Ectodermal cell (in vitro differentiated cells): Measurements from ENCODE around the gene IHH.

Experiments used
- H3K27ac ChIP-seq: 2 replicates; pipeline ENCODE4 v1.7.0; 2013; ENCODE audit warnings: mild to moderate bottlenecking, low read depth, low read length; ENCODE audit not compliant: insufficient read depth, poor library complexity, severe bottlenecking
- H3K27me3 ChIP-seq: 2 replicates; pipeline ENCODE4 v1.7.0; 2013; ENCODE audit warnings: mild to moderate bottlenecking, low read length; ENCODE audit not compliant: insufficient read depth, control insufficient read depth, poor library complexity, severe bottlenecking
- H3K36me3 ChIP-seq: one replicate; pipeline ENCODE4 v1.7.0; 2013; ENCODE audit warnings: low read length; ENCODE audit not compliant: control insufficient read depth, insufficient read depth
- H3K4me1 ChIP-seq: one replicate; pipeline ENCODE4 v1.7.0; 2013; ENCODE audit warnings: low read length; ENCODE audit not compliant: control insufficient read depth, insufficient read depth
- H3K4me3 ChIP-seq: 2 replicates; pipeline ENCODE4 v1.7.0; 2013; ENCODE audit warnings: low read depth, low read length, control low read depth; ENCODE audit not compliant: insufficient read depth
- H3K9me3 ChIP-seq: 2 replicates; pipeline ENCODE4 v1.7.0; 2013; ENCODE audit warnings: mild to moderate bottlenecking, low read length, moderate library complexity; ENCODE audit not compliant: control insufficient read depth
- WGBS, 2 experiments: methylation state at CpG; one replicate each; pipeline ENCODE4 v1.1.7; 2013; ENCODE audit warnings: missing lambda C conversion rate in 2 of 2; 5-methylcytosine and 5-hydroxymethylcytosine counted together

Gene IHH

GRCh38 chr2:219038600-219038999 lies 22.1 kb downstream of the IHH start:
- Histone ChIP-seq H3K9me3 (no peaks in the 10 kb centered on the region), H3K27me3 (peaks cover 59% of the 10 kb centered on the region), H3K36me3 (no peaks in the 10 kb centered on the region), H3K4me3 (no peak overlapping the region), H3K4me1 (no peaks in the 10 kb centered on the region), H3K27ac (no peak overlapping the region)
- 14 to 16% methylated on average over 1 of the region's 1 CpG for WGBS, 2 experiments

- Histone ChIP-seq H3K27me3 (peaks cover 58% of the 10 kb centered on the region), H3K36me3 (no peaks in the 10 kb centered on the region), H3K4me1 (no peaks in the 10 kb centered on the region), H3K9me3 (no peaks in the 10 kb centered on the region), H3K4me3 (no peak overlapping the region), H3K27ac (no peak overlapping the region)
- WGBS, 2 experiments = 57 to 67% methylated on average over 8 of the region's 8 CpGs
Observed at GRCh38 chr2:219037783-219038499, 22.8 kb downstream of the IHH start.

DNA sequence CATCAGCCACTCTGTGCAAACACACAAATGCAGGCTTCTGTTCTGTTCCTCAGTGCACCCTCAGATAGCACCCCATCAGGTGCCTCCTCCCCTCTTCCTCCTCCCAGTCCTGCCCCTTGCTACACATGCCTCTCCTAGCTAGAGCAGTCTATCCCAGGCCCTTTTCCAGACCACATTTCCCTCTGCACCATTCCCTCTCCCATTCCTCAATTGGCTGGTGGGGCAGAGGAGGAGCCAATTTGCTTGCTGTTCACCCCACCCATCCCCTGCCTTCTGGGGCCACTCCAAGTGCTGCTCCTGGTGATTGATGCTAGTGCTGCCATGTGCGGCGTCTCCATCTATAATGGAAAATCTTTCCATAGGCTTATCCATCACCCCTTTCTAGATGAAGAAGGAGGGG lies 24.8 kb downstream of the IHH start:
- Histone ChIP-seq H3K4me3 (no peak overlapping the region), H3K36me3 (no peaks in the 10 kb centered on the region), H3K9me3 (no peaks in the 10 kb centered on the region), H3K27ac (no peak overlapping the region), H3K27me3 (peaks cover 39% of the 10 kb centered on the region), H3K4me1 (no peaks in the 10 kb centered on the region)
- 87 to 100% methylated on average over 1 to 2 of the region's 2 CpGs for WGBS, 2 experiments

DNA sequence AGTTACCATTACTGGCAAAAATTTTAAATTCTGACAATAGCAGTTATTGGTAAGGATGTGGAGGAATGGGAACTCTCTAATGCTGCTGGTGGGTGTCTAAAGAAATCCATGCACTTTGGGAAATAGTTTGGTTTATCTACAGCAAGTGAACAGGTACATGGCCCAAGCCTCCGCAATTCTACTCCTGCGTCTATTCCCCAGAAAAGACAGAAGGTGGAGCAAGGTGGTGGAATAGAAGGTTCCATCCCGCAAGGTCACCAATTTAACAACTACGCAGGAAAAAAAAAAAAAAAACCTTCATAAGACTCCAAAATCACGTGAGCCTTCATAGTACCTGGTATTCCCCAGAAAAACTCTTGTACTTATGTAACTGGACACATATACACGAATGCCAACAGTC lies 25.9 kb downstream of the IHH start:
- no peak overlapping the region for H3K27ac ChIP-seq
- H3K27me3 ChIP-seq = peaks cover 33% of the 10 kb centered on the region
- H3K4me1 ChIP-seq = no peaks in the 10 kb centered on the region
- H3K9me3 ChIP-seq = no peaks in the 10 kb centered on the region
- 51% methylated on average over 6 of the region's 6 CpGs for WGBS, 2 experiments
- H3K36me3 ChIP-seq = no peaks in the 10 kb centered on the region
- no peak overlapping the region for H3K4me3 ChIP-seq

DNA sequence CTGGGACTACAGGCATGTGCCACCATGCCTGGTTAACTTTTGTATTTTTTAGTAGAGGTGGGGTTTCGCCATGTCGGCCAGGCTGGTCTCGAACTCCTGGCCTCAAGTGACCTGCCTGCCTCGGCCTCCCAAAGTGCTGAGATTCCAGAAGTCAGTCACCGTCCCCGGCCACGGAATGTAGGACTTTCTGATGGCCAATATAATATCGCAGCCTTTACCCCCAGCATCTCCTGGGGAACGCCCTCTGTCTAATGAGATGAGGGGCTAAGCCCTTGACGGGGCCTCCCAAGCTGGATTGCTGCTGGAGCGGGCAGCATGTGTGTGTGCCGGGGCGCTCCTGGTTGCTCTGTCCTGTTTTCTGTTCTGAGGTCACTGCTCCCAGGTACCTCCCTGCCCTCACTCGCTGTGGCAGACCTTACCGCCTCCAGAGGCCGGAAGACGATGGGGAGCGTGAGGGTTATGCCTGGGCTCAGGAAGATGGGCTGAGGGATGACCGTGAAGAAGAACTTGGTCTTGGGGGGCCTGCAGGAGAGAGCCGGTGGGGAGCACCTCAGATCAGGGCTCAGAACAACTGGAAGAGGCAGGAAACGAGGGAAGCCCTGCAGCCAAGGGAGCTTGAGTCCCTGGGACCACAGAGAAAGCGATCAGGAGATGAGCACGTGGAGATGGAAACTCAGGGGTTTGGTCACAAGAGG lies 28.5 kb downstream of the IHH start:
- Histone ChIP-seq H3K27ac (no peak overlapping the region), H3K9me3 (no peaks in the 10 kb centered on the region), H3K4me3 (no peak overlapping the region), H3K27me3 (peaks cover 27% of the 10 kb centered on the region), H3K4me1 (no peaks in the 10 kb centered on the region), H3K36me3 (no peaks in the 10 kb centered on the region)
- WGBS, 2 experiments = 89 to 90% methylated on average over 23 of the region's 23 CpGs

DNA sequence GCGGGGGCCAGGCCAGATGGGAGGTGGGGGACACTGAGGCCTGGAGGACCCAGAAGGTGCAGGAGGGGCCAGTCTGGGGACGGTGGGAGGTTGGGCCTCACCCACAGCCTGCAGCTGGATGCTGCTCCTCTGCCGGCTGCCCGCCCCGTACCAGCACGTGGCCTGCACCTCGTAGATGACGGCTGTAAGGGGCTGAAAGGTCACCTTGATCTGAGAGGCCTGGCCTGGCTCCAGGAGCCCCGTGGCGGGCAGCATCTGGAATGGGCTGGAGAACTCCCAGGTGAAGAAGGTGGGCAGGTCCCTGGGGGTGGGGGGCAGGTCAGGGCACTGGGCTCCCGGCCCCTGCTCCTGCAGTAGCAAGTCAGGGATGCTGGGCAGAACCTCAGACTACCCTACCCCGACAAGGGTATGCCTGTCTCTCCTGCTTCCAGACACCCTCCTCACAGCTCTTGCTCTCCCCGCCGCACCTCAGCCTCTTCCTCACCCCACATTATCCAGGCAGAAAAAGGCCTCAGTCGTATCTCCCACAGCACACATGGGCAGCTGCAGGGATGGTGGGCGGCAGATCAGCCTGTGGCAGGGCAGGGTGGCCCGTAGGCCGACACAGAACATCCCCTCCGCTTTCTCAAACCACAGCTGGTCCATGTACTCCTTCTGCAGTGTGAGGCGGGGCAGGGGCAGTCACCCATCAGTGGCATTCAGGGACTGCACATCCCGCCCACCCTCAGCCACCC lies 29.5 kb downstream of the IHH start:
- Histone ChIP-seq H3K27ac (no peak overlapping the region), H3K27me3 (peaks cover 27% of the 10 kb centered on the region), H3K9me3 (no peaks in the 10 kb centered on the region), H3K4me1 (no peaks in the 10 kb centered on the region), H3K4me3 (no peak overlapping the region), H3K36me3 (no peaks in the 10 kb centered on the region)
- WGBS, 2 experiments = 89 to 90% methylated on average over 21 of the region's 21 CpGs

DNA sequence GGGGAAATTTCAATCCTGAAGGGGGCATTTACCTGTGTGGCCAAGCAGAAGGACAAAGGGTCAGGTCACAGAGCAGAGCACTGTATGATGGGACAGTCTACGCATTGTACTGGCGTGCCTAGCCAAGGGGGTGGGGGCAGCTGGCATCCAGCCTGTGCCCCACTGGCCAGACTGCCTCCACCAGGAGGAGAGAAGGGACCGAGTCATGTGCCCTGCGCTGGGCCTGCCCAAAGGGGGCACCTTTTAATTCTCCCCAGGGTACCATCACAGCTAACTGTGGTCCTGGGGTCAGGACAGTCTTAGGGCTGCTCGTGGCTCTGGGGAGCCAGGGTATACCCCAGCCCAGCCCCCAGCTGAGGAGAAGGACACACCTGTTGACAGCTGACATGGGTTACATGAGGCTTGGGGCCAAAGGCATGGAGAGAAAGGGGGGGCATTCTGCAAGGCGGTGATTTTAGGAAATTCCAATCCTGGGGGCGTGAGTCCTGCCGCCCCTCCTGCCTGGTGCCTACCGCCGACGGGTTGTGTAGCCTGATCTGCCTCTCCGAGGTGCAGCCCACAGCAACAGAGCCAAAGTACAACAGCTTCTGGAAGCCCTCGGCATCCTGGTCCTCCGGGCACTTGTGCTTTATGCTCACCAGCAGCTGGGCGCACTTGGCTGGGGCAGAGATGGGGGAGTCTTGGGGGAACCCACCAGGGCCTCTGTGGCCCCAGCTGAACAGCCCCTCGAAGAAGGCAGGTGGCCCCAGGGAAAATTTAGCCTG lies 30.4 kb downstream of the IHH start:
- no peak overlapping the region for H3K27ac ChIP-seq
- no peaks in the 10 kb centered on the region for H3K9me3 ChIP-seq
- WGBS, 2 experiments = 88 to 92% methylated on average over 16 of the region's 16 CpGs
- H3K27me3 ChIP-seq = peaks cover 19% of the 10 kb centered on the region
- H3K36me3 ChIP-seq = no peaks in the 10 kb centered on the region
- no peak overlapping the region for H3K4me3 ChIP-seq
- no peaks in the 10 kb centered on the region for H3K4me1 ChIP-seq

- Histone ChIP-seq H3K4me1 (no peaks in the 10 kb centered on the region), H3K9me3 (no peaks in the 10 kb centered on the region), H3K27me3 (peaks cover 16% of the 10 kb centered on the region), H3K4me3 (no peak overlapping the region), H3K36me3 (no peaks in the 10 kb centered on the region), H3K27ac (no peak overlapping the region)
- WGBS, 2 experiments = 53% methylated on average over 9 of the region's 9 CpGs
Observed at GRCh38 chr2:219029829-219030165, 30.9 kb downstream of the IHH start.

DNA sequence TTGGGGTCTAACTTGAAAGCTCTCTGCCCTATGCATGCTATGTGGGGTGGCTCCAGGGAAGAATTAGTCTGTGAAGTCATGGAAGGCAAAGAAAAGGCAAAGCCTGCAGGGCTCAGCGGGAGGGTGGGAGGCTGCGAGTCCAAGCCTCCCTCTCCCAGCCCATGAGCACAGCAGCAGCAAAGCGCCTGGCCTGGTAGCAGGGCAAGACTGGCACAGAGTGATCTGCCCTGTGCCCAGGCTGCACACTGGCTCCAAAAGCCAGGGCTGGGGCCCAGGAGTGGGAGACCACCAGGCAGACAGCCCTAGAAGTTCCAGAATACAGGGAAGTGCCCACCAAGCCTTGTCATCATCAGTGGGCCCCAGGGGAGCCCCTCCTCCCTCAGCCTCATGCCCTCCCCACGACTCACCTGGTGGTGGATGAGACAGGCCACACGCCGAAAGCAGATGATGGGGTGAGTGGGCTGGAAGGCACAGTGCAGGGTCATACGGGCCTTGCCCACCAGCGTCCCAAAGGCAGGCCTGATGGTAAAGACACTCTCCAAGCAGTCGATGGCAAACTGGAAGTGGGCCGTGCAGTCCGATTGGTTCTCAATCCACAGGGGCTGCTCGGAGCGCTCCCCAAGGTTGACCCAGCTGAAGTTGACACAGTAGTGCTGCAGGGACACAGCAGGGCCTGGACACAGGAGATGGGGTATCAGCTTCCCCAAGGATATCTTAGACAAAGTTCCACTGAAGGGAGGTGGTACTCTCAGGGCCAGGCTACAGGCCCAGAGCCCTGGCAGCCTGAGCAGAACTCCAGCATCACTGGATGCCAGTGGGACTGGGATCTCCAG lies 31.5 kb downstream of the IHH start:
- Histone ChIP-seq H3K36me3 (no peaks in the 10 kb centered on the region), H3K9me3 (no peaks in the 10 kb centered on the region), H3K27me3 (peaks cover 10% of the 10 kb centered on the region), H3K4me1 (no peaks in the 10 kb centered on the region), H3K27ac (no peak overlapping the region), H3K4me3 (no peak overlapping the region)
- 76 to 77% methylated on average over 13 of the region's 13 CpGs for WGBS, 2 experiments
